T47D (cell line): ENCODE results near the gene MAN1A1.
"Not testable (repeated sequence)": the region's sequence is repeated elsewhere in the genome, so short reads cannot be mapped to it uniquely, and the experiment has no call there.

ENCODE experiments used
- DNase-seq, 2 experiments: peaks; one replicate each; pipeline versions ENCODE4 v3.0.0 to v3.0.0-alpha.2; 2011 to 2012; ENCODE audit warnings: low read depth in 1 of 2, low spot score in 1 of 2
- JUND ChIP-seq: IDR thresholded peaks from 2 replicates; pipeline ENCODE4 v1.6.1; 2012; ENCODE audit warnings: low read depth
- in situ Hi-C: cut with HindIII; loops from 2 replicates; pipeline ENCODE4 v1.10.0; 2016; ENCODE audit warnings: low sequenced_read_pairs, low pct_unique_long_range_greater_than_20kb

Gene MAN1A1

DNA sequence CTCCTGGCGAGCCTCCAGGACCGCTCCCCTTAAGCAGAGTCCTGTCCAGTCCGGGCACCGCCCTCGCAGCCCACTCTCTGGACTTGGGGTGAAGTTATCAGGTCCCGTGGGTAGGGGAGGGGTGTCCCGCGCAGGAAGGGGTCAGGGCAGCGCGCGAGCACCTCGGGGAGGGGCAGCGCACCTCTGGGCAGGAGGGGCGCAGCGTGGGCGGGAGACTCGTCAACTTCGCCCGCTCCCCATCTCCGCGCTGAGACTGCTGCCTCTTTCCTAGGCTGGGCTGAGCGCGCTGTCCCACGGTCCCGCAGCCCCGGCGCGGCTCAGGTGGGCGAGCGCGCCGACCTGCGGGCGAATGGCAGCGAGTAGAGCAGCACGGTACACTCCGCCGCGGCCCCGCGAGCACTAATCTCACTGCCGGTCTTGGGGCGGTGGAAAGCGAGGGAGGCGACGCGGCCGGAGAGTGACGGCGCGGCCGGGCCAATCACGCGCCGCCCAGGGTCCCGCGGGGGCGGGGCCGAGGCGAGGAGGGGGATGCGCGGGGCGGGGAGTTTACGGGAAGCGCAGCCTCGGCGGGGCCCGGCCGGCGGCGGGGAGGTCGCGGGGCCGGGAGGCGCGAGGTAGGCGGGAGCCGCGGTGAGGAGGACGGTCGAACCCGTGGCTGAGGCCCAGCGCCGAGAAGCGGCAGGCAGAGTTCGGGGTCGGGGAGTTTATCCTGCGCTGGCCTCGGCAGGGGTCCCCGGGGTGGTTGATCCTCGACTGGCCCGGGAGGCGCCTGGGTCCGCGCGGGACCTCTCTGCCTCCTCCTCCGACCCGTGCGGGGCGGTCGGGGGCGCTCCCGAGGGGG, at the start of gene MAN1A1:
MAN1A1 (minus strand) TSS at position 401 of the 841 bp plus-strand sequence. CDS start 696 bp downstream, outside the sequence.
- in situ Hi-C loops, result no loop called here
- peak; percentile 80 to 94 for DNase-seq
- no peak for TF ChIP-seq JUND

DNA sequence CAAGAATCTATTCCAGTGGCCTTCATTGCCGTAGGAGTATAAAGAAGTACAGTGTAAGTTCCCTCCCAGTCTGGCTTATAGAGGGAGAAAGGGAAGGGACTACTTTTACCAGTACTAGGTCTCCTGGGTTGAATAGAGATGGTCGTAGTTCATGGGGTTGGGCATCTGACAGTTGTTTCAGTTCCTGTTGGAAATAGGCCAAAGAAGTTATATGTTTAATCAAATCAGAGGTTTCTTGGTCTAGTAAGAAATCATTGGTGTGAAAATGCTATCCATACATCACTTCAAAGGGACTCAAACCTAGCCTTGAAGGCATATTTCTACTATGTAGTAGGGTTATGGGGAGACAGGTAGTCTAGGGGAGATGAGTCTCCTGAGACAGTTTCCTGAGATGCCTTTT, 45.6 kb upstream of the MAN1A1 start:
- TF ChIP-seq JUND, result no peak
- DNase-seq, result no peak
- in situ Hi-C loops, result no loop called here

DNA sequence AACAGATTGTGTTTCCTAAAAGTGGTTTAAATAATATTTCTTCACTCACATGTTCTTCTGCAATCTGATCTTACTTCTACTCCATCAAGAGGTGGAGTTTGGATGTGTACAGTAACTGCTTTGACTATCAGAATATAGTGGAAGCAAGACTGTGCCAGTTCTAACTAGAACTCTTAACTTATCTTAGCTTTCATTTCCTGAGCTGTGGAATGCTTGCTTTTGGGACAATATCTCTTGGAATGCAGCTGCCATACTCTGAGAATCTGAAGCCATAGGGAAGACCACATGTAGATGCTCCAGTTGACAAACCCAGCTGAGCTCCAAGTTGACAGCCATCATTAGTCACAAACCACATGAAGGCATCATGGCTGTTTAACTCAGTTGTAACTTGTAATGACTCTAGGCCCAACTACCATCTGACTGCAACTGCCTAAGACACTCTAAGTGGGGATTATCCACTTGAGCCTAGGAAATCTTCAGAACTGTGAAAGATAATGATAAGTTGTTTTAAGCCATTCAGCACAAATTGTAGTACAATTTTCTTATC, 40.8 kb upstream of the MAN1A1 start:
- no peak for TF ChIP-seq JUND
- in situ Hi-C loops, result no loop called here
- no peak for DNase-seq

DNA sequence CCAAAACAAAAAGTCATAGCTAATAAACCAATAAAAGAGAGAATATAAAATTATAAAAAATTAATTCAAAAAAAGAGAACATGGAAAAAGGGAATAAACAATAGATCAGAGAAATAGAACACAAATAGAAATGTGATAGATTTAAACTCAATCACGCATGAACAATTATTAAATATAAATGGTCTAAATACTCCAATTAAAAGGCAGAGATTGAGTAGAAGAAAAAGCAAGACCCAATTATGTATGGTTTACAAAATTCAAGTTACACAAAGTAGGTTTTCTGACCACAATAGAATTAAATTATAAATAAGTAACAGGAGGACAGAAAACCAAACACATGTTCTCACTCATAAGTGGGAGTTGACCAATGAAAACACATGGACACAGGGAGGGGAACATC, 36.4 kb upstream of the MAN1A1 start:
- in situ Hi-C loops, result no loop called here
- TF ChIP-seq JUND, result no peak
- DNase-seq, result no peak

DNA sequence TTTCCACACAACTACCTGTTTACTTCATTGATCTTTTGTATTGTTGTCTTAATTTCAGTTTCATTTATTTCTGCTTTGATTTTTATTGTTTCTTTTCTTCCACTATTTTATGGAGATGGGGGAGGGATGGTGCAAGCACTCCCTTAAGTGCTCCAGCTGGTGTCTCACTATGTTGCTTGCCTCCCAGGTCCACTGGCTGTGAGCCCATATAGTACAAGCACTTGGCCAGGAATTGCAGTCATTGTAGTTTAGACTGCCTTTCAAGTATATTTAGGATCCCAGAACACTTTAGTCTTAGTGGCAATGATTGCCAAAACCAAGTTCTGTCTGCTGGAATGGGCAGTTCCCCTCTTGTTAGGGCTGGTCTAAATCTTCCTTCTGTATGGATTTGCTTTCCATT, 34.9 kb upstream of the MAN1A1 start:
- in situ Hi-C loops, result no loop called here
- TF ChIP-seq JUND, result no peak

DNA sequence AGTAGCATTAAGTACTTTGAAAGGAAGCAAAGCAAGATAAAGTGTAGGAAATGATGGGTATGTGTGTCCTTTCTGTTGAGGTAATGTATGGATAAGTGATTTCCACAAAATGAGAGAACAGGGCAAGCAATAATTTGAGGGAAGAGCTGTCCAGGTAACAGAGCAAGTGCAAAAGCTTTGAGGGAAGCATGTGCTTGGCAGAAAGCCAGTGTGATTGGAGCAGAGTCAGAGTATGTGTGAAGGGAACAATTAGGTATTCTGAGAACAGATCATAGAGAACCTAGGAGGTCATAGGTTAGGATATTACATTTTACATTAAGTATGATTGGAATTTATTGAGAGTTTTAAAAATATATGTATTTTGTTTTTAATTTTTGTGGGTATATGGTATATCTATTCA, 30.2 kb upstream of the MAN1A1 start:
- in situ Hi-C loops, result no loop called here
- no peak for TF ChIP-seq JUND
- DNase-seq, result no peak

More for the DNA sequence above, 34.9 kb upstream of the MAN1A1 start:
- no peak for DNase-seq

DNA sequence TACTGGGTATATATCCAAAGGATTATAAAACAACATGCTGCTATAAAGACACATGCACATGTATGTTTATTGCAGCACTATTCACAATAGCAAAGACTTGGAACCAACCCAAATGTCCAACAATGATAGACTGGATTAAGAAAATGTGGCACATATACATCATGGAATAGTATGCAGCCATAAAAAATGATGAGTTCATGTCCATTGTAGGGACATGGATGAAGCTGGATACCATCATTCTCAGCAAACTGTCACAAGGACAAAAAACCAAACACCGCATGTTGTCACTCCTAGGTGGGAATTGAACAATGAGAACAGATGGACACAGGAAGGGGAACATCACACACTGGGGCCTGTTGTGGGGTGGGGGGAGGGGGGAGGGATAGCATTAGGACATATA, 27.5 kb upstream of the MAN1A1 start:
- DNase-seq, in situ Hi-C loops: not testable (repeated sequence)

DNA sequence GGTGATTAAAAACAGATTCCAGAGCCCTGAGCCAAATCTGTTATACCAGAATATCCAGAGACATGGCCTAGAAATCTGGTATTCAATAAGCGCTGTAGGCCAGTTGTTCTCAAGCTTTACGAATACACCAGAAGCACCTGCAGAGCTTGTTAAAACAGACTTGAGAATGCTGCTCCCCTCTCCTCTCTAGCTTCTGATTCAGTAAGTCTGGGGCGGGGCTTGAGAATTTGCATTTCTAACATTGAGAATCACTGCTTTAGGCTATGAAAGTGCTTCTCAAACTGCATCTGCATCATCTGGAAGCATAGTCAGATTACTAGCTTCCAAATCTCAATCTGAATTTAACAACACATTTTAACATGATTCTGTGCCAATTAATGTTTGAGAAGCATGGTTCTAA, 20.5 kb upstream of the MAN1A1 start:
- DNase-seq, result no peak
- in situ Hi-C loops, result no loop called here

DNA sequence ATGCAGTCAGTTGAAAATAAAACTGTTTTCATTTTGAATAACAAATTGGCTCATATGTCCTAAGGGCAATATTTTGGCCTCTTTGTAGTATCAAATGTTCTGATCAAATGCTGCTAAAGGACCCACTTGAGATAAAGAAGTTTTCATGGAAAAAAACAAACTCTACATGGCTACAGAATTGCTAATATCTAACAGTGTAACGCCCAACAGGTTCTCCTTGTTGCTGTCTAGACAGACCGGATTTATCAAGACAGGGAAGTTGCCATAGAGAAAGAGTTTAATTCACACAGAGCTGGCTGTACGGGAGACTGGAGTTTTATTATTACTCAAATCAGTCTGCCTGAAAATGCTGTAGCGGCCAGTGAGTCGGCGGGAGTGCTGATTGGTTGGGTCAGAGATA, 19.4 kb upstream of the MAN1A1 start:
- DNase-seq, result no peak
- in situ Hi-C loops, result no loop called here
- TF ChIP-seq JUND, result no peak

More for the DNA sequence above, 20.5 kb upstream of the MAN1A1 start:
- TF ChIP-seq JUND, result no peak

DNA sequence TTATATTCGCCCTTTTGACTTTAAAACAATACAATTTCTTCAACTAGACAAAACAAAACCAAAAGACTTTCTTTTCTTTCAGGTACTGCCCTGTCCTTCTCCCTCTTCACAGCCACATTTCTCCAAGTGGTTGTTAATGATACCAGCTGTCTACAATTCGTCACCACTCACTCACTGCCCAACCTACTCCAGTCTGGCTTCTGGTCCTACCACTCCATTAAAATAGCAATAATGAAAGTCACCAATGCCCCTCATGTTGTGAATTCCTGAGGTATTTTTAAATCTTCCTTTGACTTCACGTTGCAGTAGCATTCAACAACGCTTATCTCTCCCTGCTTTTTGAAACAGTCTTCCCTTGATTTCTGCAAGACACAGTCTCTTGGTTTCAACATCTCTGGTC, 11.6 kb upstream of the MAN1A1 start:
- in situ Hi-C loops, result no loop called here
- TF ChIP-seq JUND, result no peak
- no peak for DNase-seq

DNA sequence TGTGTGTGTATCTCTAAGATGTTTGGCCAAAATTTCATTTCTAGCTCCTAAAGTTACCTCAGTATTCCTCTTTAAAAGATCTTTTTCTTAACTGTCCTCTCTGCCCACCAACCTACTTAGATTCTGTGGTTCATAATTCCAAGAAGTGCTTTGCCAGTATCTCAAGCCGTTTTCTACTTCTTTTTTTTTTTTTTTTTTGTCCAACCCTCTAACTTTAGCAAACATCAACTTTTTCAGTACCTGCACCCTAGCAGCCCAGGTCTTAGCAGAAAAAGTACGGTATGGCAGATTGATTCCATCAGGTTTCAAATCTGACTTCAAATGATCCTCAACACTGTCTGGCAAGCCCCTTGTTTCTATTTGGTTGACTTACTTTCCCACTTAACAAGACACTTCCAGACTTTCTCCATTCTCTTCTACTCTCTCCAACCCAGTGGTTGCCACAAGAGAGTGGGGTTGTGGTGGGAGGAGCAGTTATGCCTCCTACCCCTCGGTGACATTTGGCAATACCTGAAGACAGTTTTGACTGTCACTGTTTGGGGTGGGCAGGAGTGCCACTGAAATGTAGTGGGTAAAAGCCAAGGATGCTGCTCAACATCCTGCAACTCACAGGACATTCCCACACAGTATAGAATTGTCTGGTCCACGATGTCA, 10.8 kb upstream of the MAN1A1 start:
- no peak for DNase-seq
- in situ Hi-C loops, result no loop called here

DNA sequence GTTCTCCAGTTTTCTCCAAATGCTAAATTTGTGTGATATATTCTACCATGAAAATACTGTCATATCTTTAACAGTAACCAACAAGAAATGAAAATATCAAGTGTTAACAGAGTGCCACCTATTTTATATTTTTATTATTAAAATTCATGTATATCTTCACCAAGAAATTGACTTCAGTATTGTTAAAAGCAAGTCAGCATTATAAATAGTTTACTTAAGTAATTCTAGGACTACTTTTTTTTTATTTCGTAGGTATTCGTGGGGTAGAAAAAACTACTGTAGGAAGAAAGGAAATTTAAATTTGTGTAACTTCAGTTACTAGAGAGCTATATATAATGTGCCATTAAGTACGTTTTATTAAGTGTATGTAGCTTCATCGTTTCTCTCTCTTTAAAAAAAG, 6.3 kb upstream of the MAN1A1 start:
- no peak for DNase-seq
- TF ChIP-seq JUND, result no peak
- in situ Hi-C loops, result no loop called here

More for the DNA sequence above, 10.8 kb upstream of the MAN1A1 start:
- TF ChIP-seq JUND, result no peak

DNA sequence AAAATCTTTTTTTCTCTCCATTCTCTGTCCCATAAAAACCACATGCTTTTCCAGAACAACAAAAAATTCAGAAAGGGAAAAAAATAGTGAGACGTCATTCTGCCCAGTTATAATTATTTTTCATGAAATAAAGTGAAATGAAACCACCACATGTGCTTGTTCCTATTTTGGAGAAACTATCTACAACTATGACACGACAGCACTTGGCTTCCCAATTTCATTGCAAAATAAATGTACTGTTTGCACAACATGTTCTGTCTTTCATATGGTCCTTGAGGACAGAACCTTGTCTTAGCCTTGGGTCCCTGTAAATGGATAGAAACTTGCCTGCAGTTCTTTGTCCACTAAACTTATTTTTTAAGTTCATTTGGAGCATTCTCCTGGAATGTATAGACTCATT, 5.6 kb upstream of the MAN1A1 start:
- no peak for DNase-seq
- in situ Hi-C loops, result no loop called here
- TF ChIP-seq JUND, result no peak

DNA sequence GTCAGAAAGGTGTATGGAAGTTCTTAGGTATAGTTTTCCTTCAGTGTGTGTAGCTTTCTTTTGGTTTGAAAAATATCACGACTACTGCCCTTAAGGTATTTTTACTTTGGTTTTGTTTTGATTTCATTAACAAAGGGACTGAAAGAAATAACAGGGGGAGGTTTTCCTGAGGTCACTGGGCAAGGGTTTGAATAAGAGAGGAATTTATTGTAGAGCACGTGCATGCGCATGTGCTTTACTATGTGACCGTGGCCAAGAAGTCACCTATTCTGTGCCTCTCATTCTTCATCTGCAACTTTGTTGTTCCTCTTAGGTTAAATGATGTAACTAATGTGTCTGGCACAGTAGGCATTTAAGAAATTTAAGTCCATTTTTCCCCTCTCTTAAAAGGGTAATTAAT, 4.1 kb upstream of the MAN1A1 start:
- no peak for DNase-seq
- no peak for TF ChIP-seq JUND
- in situ Hi-C loops, result no loop called here
